ENCODE results near the gene SEMA7A. TPM values are rescaled to one million over a fixed set of nuclear protein-coding genes. Genes with fewer than 3 reads are reported as not detected.

SEMA7A gene
- total RNA-seq, 2 donors from 2014 or later: 0.79 to 1.7 TPM

GRCh38 chr15:74406992-74407705 lies 26.6 kb downstream of the SEMA7A start:
- ATAC-seq: no peak
- DNase-seq: no peak
- intact Hi-C loops (cut with DNase I, micrococcal nuclease): no loop called here

- no peak for ATAC-seq
- intact Hi-C loops (cut with DNase I, micrococcal nuclease): no loop called here
Observed at GRCh38 chr15:74406517-74406916, 27.2 kb downstream of the SEMA7A start.

GRCh38 chr15:74405823-74406222 lies 27.9 kb downstream of the SEMA7A start:
- ATAC-seq: no peak
- intact Hi-C loops (cut with DNase I, micrococcal nuclease): no loop called here
- no peak for DNase-seq

More at GRCh38 chr15:74406517-74406916, 27.2 kb downstream of the SEMA7A start:
- no peak for DNase-seq

DNA sequence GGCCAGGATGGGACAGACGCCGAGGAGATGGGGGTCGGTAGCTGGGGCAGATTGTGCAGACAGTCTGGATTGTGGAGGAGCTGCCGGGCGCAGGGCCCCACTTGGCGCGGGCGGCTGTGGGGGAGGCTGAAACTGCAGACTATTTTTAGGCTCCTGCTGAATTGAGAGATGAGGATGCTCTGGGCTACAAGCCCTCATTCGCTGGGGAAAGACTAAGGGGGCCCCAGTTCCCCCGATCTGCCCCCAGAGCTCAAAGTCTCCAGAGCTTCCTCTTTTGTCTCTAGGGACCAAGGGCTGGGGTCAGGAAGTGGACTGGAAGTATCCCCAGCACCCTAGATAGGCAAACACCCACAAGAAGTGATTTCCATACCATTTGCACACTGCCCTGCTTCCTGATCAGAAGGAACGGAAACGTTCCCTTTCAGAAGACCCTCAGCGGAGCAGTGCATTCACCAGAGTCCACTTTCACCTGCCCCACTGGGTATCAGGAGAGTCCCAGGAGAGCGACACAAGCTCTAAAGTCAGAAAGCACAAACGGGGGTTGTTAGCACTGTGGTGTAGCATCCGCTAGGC lies 29.7 kb downstream of the SEMA7A start:
- ATAC-seq (no peak), DNase-seq (no peak)
- intact Hi-C loops (cut with DNase I, micrococcal nuclease): no loop called here

- no peak for DNase-seq
- ATAC-seq: no peak
- intact Hi-C loops (cut with DNase I, micrococcal nuclease): no loop called here
Observed at GRCh38 chr15:74403588-74403919, 30.2 kb downstream of the SEMA7A start.

- DNase-seq: peak; percentile 50 to 56
Observed at GRCh38 chr15:74402873-74403587, 30.7 kb downstream of the SEMA7A start.

GRCh38 chr15:74402337-74402841 lies 31.4 kb downstream of the SEMA7A start:
- intact Hi-C loops (cut with DNase I, micrococcal nuclease): no loop called here
- ATAC-seq (no peak), DNase-seq (no peak)

More at GRCh38 chr15:74402873-74403587, 30.7 kb downstream of the SEMA7A start:
- ATAC-seq: peak; percentile 39
- intact Hi-C loops (cut with DNase I, micrococcal nuclease): no loop called here

- ATAC-seq (no peak), DNase-seq (no peak)
- intact Hi-C loops (cut with DNase I, micrococcal nuclease): no loop called here
Observed at GRCh38 chr15:74400915-74401757, 32.6 kb downstream of the SEMA7A start.

- intact Hi-C loops (cut with DNase I, micrococcal nuclease): no loop called here
- no peak for DNase-seq
- ATAC-seq: no peak
Observed at GRCh38 chr15:74400313-74400860, 33.4 kb downstream of the SEMA7A start.

DNA sequence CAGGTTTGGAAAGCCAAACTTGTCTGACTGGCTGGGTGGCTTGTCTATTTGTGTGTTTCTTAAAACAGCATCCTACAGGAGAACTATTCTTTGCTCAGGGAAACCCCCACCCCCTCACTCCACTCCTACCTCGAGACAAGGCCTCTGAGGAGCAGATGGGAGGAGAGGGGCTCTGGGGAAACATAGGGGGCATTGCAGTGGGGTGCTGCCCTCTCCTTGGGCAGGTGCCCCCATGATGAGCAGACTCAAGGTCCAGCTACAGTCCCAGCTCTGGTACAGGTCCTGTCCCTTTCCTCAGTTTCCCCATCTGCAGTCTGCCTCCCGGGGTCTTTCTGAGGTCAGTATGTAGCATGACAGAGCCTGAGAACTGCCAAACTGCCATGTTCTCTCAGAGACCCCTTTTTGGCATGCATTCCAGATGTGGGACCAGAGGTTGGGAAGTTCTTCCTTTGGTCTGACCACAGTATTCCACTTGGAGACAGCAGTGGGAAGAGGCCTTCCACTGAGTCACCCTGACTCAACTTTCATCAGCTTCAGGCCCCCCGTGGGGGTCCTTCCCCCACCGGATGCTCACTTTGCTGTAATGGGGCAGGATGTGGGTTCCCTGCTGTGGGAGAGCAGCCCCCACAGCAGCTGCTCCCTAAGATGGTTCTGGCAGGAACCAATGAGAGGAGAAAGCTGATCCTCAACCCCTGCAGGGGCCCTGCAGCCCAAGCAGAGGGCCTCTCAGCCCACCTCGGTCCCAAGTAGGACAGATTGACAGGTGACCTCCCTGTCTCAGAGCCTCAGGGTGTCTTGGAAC lies 34.0 kb downstream of the SEMA7A start:
- DNase-seq (no peak), ATAC-seq (no peak)
- intact Hi-C loops (cut with DNase I, micrococcal nuclease): no loop called here

DNA sequence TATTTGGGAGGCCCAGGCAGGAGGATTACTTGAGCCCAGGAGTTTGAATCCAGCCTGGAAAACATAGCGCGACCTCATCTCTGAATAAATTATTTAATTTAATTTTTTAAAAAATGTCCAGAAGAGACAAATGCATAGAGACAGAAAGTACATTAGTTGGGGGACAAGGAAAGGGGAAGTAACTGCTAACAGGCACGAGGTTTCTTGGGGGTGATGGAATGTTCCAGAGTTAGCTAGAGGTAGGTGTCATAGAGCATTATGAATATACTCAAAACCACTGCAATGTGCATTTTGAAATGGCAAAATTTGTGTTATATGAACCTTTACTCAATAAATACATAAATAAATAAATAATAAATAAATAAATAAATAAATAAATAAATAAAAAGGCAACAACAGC lies 34.7 kb downstream of the SEMA7A start:
- ATAC-seq: no peak
- DNase-seq: no peak
- intact Hi-C loops (cut with DNase I, micrococcal nuclease): no loop called here

DNA sequence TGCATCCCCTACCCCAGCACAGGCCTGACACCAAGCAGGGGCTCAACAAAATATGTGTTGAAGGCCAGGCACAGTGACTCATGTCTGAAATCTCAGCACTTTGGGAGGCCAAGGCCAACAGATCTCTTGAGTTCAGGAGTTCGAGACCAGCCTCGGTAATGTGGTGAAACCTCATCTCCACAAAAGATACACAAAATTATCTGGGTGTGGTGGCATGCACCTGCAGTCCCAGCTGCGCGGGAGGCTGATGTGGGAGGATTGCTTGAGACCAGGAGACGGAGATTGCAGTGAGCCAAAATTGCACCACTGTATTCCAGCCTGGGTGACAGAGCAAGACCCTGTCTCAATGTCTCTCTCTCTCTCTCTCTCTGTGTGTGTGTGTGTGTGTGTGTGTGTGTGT lies 35.6 kb downstream of the SEMA7A start:
- intact Hi-C loops (cut with DNase I, micrococcal nuclease): no loop called here
- DNase-seq (no peak), ATAC-seq (no peak)

- intact Hi-C loops (cut with DNase I, micrococcal nuclease): no loop called here
- DNase-seq (no peak), ATAC-seq (no peak)
Observed at GRCh38 chr15:74397239-74398068, 36.3 kb downstream of the SEMA7A start.

DNA sequence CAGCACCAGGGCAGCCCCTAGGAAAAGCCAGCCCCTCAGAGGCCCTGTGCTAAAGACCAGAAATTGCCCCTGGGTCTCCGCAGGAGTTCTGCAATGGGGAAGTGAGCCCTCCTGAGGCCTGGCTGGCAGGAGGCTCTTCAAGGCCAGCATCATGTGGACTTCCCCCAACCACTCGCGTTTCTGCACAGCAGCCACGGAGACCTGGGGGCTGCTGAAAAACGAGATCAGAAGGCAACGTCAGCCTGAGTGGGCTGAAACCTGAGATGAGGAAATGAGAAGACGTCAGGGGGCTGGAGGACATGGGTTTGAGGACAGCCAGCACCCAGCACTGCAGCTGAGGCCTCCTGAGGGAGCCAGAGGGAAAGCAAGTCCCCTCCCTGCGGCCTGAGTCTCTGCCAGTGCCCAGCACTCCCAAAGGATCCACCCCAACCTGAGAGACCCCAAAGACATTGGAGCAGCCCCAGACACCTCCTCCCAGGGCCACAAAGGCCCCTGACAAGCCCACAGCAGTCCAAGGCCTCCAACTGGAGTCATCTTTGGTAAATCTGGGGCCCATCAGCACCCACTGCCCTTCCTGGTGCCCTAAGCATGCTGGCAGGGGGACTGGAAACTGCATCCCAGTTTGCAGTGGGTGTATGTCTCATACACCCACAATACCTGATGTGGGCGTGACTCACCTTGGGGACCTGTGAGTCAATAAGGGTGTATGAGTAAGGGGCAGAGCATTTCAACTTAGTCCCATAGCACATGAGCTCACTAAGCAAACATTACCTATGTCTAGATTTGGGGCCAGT lies 37.1 kb downstream of the SEMA7A start:
- no peak for DNase-seq
- intact Hi-C loops (cut with DNase I, micrococcal nuclease): no loop called here
- ATAC-seq: no peak

- intact Hi-C loops (cut with DNase I, micrococcal nuclease): no loop called here
- DNase-seq (no peak), ATAC-seq (no peak)
Observed at GRCh38 chr15:74396146-74396438, 37.7 kb downstream of the SEMA7A start.

- DNase-seq (no peak), ATAC-seq (no peak)
- intact Hi-C loops (cut with DNase I, micrococcal nuclease): no loop called here
Observed at GRCh38 chr15:74395319-74396145, 38.2 kb downstream of the SEMA7A start.
